ENCODE results near the gene HOXA13.

Gene HOXA13

GRCh38 chr7:27145165-27145913 is 54.6 kb downstream of the HOXA13 start:
- no peak for TF ChIP-seq CTCF (IDR thresholded peaks at IDR 0.05)

- no peak for TF ChIP-seq CTCF (IDR thresholded peaks at IDR 0.05)
Observed at GRCh38 chr7:27144781-27145164, 55.1 kb downstream of the HOXA13 start.

All from LNCAP (cell line).